Effector memory CD4-positive, alpha-beta T cell (primary cell): ENCODE data around the gene HS3ST4.

Experiments
- DNase-seq, 3 donors: peaks; one replicate each; pipeline ENCODE4 v3.0.0-alpha.2; 2020
- H3K27ac ChIP-seq: 2 replicates; pipeline ENCODE4 v1.7.0; 2013; ENCODE audit warnings: mild to moderate bottlenecking, low read length, moderate library complexity; ENCODE audit not compliant: insufficient read depth, poor library complexity, severe bottlenecking
- H3K27me3 ChIP-seq: replicated peaks from 2 replicates; pipeline ENCODE4 v1.7.0; 2013; ENCODE audit warnings: mild to moderate bottlenecking, low read length; ENCODE audit not compliant: insufficient read depth, control insufficient read depth, poor library complexity, severe bottlenecking
- H3K36me3 ChIP-seq: 2 replicates; pipeline ENCODE4 v1.7.0; 2013; ENCODE audit warnings: mild to moderate bottlenecking, low read length, moderate library complexity; ENCODE audit not compliant: control insufficient read depth, insufficient read depth
- H3K4me1 ChIP-seq: 2 replicates; pipeline ENCODE4 v1.7.0; 2013; ENCODE audit warnings: low read length, mild to moderate bottlenecking; ENCODE audit not compliant: control insufficient read depth, insufficient read depth, poor library complexity, severe bottlenecking
- H3K4me3 ChIP-seq: 2 replicates; pipeline ENCODE4 v1.7.0; 2013; ENCODE audit warnings: low read length, low read depth, mild to moderate bottlenecking; ENCODE audit not compliant: insufficient read depth, poor library complexity, severe bottlenecking
- H3K9me3 ChIP-seq: 2 replicates; pipeline ENCODE4 v1.7.0; 2013; ENCODE audit warnings: mild to moderate bottlenecking, low read length, moderate library complexity; ENCODE audit not compliant: control insufficient read depth

Gene HS3ST4

GRCh38 chr16:25952983-25953382 is 261.2 kb downstream of the HS3ST4 start:
- Histone ChIP-seq H3K4me3 (no peak overlapping the region), H3K27me3 (no peaks in the 10 kb centered on the region)

GRCh38 chr16:25957707-25958106 is 265.9 kb downstream of the HS3ST4 start:
- no peak for DNase-seq
- Histone ChIP-seq H3K36me3 (no peaks in the 10 kb centered on the region), H3K27ac (no peak overlapping the region), H3K4me3 (no peak overlapping the region), H3K9me3 (no peaks in the 10 kb centered on the region), H3K27me3 (no peaks in the 10 kb centered on the region), H3K4me1 (no peaks in the 10 kb centered on the region)

More at GRCh38 chr16:25952983-25953382, 261.2 kb downstream of the HS3ST4 start:
- Histone ChIP-seq H3K36me3 (no peaks in the 10 kb centered on the region), H3K4me1 (no peaks in the 10 kb centered on the region), H3K27ac (no peak overlapping the region), H3K9me3 (no peaks in the 10 kb centered on the region)
- DNase-seq: no peak

GRCh38 chr16:25959221-25959620 is 267.5 kb downstream of the HS3ST4 start:
- no peaks in the 10 kb centered on the region for H3K9me3 ChIP-seq

GRCh38 chr16:25966172-25967097 is 274.7 kb downstream of the HS3ST4 start:
- no peaks in the 10 kb centered on the region for H3K9me3 ChIP-seq
- H3K27ac ChIP-seq: no peak overlapping the region
- H3K4me1 ChIP-seq: no peaks in the 10 kb centered on the region
- H3K27me3 ChIP-seq: no peaks in the 10 kb centered on the region
- H3K4me3 ChIP-seq: no peak overlapping the region
- H3K36me3 ChIP-seq: no peaks in the 10 kb centered on the region
- no peak for DNase-seq

More at GRCh38 chr16:25959221-25959620, 267.5 kb downstream of the HS3ST4 start:
- H3K27me3 ChIP-seq: no peaks in the 10 kb centered on the region
- H3K36me3 ChIP-seq: no peaks in the 10 kb centered on the region
- no peak for DNase-seq
- no peak overlapping the region for H3K27ac ChIP-seq
- H3K4me3 ChIP-seq: no peak overlapping the region
- no peaks in the 10 kb centered on the region for H3K4me1 ChIP-seq

- Histone ChIP-seq H3K27me3 (no peaks in the 10 kb centered on the region), H3K4me3 (no peak overlapping the region), H3K36me3 (no peaks in the 10 kb centered on the region), H3K27ac (no peak overlapping the region), H3K9me3 (no peaks in the 10 kb centered on the region), H3K4me1 (no peaks in the 10 kb centered on the region)
- DNase-seq: no peak
These were observed 285.4 kb downstream of the HS3ST4 start for GRCh38 chr16:25977121-25977520.

- Histone ChIP-seq H3K36me3 (no peaks in the 10 kb centered on the region), H3K9me3 (no peaks in the 10 kb centered on the region), H3K27ac (no peak overlapping the region), H3K27me3 (no peaks in the 10 kb centered on the region), H3K4me3 (no peak overlapping the region), H3K4me1 (no peaks in the 10 kb centered on the region)
- no peak for DNase-seq
These were observed 286.5 kb downstream of the HS3ST4 start for GRCh38 chr16:25978218-25978617.

- Histone ChIP-seq H3K9me3 (no peaks in the 10 kb centered on the region), H3K27ac (no peak overlapping the region), H3K4me3 (no peak overlapping the region), H3K27me3 (no peaks in the 10 kb centered on the region), H3K4me1 (no peaks in the 10 kb centered on the region), H3K36me3 (no peaks in the 10 kb centered on the region)
- no peak for DNase-seq
These were observed 296.3 kb downstream of the HS3ST4 start for GRCh38 chr16:25988084-25988483.

- Histone ChIP-seq H3K9me3 (no peaks in the 10 kb centered on the region), H3K36me3 (no peaks in the 10 kb centered on the region)
These were observed 297.1 kb downstream of the HS3ST4 start for GRCh38 chr16:25988882-25989281.

GRCh38 chr16:25996052-25996451 is 304.3 kb downstream of the HS3ST4 start:
- DNase-seq: no peak
- H3K36me3 ChIP-seq: no peaks in the 10 kb centered on the region
- no peak overlapping the region for H3K4me3 ChIP-seq
- no peak overlapping the region for H3K27ac ChIP-seq
- H3K4me1 ChIP-seq: no peaks in the 10 kb centered on the region
- H3K9me3 ChIP-seq: no peaks in the 10 kb centered on the region
- H3K27me3 ChIP-seq: no peaks in the 10 kb centered on the region

More at GRCh38 chr16:25988882-25989281, 297.1 kb downstream of the HS3ST4 start:
- no peak overlapping the region for H3K4me3 ChIP-seq
- no peak overlapping the region for H3K27ac ChIP-seq
- no peaks in the 10 kb centered on the region for H3K4me1 ChIP-seq
- H3K27me3 ChIP-seq: no peaks in the 10 kb centered on the region
- DNase-seq: no peak

- H3K4me1 ChIP-seq: no peaks in the 10 kb centered on the region
- H3K4me3 ChIP-seq: no peak overlapping the region
- no peaks in the 10 kb centered on the region for H3K36me3 ChIP-seq
- H3K9me3 ChIP-seq: no peaks in the 10 kb centered on the region
- no peak overlapping the region for H3K27ac ChIP-seq
- no peaks in the 10 kb centered on the region for H3K27me3 ChIP-seq
- DNase-seq: no peak
These were observed 313.6 kb downstream of the HS3ST4 start for GRCh38 chr16:26005336-26005735.
